GM18861 (cell line): ENCODE data around the gene VPS13C.
A peak's percentile ranks its signal among the peaks of the same experiment; 100 is the strongest.

Experiments used
- ATAC-seq: cut with Tn5 transposase; IDR thresholded peaks from one replicate; pipeline ENCODE4 v1.9.1; 2021; ENCODE audit not compliant: unreplicated experiment

VPS13C gene, protein sequence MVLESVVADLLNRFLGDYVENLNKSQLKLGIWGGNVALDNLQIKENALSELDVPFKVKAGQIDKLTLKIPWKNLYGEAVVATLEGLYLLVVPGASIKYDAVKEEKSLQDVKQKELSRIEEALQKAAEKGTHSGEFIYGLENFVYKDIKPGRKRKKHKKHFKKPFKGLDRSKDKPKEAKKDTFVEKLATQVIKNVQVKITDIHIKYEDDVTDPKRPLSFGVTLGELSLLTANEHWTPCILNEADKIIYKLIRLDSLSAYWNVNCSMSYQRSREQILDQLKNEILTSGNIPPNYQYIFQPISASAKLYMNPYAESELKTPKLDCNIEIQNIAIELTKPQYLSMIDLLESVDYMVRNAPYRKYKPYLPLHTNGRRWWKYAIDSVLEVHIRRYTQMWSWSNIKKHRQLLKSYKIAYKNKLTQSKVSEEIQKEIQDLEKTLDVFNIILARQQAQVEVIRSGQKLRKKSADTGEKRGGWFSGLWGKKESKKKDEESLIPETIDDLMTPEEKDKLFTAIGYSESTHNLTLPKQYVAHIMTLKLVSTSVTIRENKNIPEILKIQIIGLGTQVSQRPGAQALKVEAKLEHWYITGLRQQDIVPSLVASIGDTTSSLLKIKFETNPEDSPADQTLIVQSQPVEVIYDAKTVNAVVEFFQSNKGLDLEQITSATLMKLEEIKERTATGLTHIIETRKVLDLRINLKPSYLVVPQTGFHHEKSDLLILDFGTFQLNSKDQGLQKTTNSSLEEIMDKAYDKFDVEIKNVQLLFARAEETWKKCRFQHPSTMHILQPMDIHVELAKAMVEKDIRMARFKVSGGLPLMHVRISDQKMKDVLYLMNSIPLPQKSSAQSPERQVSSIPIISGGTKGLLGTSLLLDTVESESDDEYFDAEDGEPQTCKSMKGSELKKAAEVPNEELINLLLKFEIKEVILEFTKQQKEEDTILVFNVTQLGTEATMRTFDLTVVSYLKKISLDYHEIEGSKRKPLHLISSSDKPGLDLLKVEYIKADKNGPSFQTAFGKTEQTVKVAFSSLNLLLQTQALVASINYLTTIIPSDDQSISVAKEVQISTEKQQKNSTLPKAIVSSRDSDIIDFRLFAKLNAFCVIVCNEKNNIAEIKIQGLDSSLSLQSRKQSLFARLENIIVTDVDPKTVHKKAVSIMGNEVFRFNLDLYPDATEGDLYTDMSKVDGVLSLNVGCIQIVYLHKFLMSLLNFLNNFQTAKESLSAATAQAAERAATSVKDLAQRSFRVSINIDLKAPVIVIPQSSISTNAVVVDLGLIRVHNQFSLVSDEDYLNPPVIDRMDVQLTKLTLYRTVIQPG (N-terminal part only)

GRCh38 chr15:62060113-62060895 is at the start of gene VPS13C:
TSS of gene VPS13C (minus strand) at chr15:62060447. CDS start at chr15:62060374, 73 bp downstream.
- peak; percentile 77 for ATAC-seq

- no peak for ATAC-seq
Measured at GRCh38 chr15:62109437-62109836, 49.2 kb upstream of the VPS13C start.

- ATAC-seq: no peak
Measured at GRCh38 chr15:62108411-62108810, 48.2 kb upstream of the VPS13C start.

- no peak for ATAC-seq
Measured at GRCh38 chr15:62107571-62108121, 47.4 kb upstream of the VPS13C start.

DNA sequence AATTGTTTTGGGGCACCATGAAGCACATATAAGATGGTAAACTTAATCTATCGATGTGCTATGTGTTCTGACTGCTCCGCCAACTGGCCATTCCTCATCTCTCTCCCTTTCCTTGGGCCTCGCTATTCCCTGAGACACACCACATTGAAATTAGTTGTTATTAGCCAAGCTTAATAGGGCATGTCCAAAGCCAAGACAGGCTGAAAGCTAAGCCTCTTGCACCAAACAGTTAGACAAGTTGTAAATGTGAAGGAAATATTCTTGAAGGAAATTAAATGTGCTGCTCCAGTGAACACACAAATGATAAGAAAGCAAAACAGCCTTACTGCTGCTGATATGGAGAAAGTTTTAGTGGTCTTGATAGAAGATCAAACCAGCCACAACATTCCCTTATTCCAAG is 45.8 kb upstream of the VPS13C start:
- ATAC-seq: no peak

DNA sequence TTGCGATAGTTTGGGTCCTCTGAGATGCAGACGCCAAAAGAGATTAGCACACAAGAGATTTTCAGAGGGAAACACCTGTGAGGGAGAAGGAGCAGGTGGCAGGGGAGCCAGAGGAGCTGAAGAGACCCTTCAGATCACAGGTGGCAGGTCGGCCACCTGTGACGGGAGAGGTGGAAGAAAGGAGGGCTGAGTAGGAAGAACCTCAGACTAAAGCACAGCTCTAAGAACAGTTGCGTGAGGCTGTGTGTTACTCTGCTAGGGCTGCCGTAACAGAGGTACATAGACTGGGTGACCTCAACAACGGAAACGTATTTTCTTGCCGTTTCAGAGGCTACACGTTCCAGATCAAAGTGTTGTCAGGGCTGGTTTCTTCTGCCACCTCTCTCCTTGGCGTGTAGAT is 45.0 kb upstream of the VPS13C start:
- no peak for ATAC-seq

GRCh38 chr15:62104846-62105245 is 44.6 kb upstream of the VPS13C start:
- no peak for ATAC-seq

DNA sequence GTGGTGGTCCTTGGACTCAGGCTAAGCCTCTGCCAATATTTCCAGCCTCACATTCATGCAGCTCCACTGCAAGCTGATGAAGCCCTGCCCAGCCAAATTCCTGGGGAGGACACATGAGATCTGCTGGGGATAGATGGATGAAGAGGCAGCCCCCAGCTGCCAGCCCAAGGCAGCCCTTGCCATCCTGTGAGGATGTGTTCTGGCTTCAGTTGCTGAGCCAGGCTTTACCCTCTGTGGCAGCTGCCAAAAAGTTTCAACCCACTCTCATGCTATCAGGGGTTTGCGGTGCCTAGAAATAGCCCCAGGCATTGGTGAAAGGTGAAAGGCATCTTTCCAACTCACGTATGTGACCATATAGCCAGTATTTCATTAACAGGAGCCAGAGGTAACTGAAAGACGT is 44.2 kb upstream of the VPS13C start:
- ATAC-seq: no peak

DNA sequence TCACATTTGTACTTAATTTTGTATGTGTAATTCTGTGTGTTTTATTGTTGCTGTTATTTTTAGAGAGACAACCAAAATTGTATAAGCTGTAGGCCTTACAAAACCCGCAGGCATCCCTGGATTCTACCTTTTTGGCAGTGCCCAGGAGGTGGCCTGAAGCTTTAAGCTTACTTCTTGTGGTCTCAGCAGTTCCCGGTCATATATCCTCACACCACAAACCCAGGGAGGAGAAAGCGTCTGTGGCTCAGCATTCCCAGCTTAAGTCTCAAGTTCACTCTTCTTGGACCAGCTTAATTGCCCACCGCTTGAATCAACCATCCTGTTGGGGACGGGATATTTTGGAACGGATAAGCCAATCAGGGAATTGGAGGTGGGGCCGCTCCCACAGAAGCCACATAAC is 43.2 kb upstream of the VPS13C start:
- ATAC-seq: no peak

GRCh38 chr15:62099094-62099601 is 38.9 kb upstream of the VPS13C start:
- no peak for ATAC-seq

DNA sequence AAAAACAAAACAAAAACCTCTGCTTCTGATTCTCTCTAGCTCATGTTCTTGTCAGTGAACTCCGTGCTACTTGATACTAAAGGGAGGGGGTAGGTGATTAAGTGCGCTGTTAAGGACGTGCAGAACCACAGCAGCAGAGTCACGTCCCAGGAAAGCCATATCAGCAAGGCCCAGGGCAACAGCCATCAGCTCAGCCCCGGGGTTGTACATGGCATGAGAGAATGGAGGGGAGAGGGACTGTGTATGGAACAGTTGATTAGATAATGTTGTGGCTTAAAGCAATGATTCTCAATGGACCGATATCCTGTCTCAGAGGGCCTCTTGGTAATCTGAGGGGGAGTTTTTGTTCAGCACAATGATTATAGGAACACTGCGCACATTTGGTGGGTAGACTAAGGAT is 34.1 kb upstream of the VPS13C start:
- ATAC-seq: no peak

DNA sequence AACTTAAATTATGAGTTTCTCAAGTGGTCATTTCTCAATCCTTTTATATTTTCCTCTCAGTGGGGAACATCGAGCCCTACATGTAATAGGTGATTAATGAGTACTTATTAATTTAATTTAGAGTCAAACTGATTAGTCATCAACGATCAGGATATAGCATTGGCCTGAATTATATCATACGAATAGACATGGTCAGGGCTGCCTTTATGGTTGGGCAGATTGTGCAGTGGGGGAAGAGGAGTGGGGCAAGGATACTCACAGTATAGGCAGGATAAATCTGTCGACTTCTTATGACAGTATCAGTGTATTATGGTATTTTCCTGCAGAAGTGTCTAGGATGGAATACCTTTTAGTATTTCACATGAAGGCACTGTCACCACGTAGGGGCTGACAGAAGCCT is 33.6 kb upstream of the VPS13C start:
- no peak for ATAC-seq

DNA sequence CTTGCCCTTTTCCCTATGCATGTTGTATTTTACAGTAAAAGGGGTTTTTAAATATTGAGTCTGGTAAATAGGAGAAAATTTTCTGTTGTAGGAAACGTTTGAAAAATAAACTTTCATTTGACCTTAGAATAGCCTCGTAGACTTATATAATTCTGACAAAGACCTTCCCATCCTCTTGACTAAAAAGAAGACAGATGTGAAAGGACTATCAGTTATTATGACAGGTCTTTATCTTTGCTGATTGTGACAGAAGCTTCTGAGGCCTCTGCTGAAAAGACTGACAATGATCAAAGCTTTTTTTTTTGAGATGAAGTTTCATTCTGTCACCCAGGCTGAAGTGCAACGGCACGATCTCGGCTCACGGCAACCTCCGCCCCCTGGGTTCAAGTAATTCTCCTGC is 30.7 kb upstream of the VPS13C start:
- no peak for ATAC-seq

GRCh38 chr15:62089616-62090015 is 29.4 kb upstream of the VPS13C start:
- no peak for ATAC-seq

DNA sequence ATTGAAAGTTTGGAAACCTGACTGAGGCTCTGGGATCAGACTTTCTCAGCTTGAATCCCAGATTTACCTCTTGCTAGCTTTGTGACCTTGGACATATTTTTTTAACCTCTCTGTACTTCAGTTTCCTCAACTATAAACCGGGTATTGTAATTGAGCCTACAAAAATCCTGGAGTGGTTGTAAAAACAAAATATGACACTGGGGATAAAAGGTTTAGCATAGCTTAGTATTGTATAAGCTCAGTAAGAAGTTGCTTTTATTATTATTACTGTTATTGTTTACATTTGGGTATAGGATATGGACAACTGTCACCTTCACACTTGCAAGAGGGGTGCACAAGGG is 28.1 kb upstream of the VPS13C start:
- ATAC-seq: no peak

GRCh38 chr15:62087671-62088352 is 27.6 kb upstream of the VPS13C start:
- no peak for ATAC-seq

DNA sequence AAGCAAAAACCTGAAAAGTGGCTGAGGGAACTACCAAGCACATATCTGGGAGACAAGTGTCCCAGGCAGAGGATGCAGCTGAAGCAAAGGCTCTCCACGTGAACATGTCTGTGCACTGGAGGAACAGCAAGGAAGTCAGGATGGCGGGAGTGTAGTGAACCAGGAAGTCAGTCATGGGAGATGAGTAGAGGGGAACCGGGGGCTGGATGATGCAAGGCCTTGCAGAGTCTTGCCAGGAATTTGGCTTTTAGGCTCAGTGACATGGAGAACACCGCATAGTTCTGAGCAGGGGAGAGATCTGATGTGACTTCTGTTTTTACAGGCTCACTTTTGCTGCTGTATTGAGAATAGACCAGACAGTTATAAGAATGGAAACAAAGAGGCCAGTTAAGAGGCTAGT is 25.5 kb upstream of the VPS13C start:
- no peak for ATAC-seq

GRCh38 chr15:62083194-62084154 is 23.2 kb upstream of the VPS13C start:
- no peak for ATAC-seq
